ENCODE measurements around the gene XYLT1.

The XYLT1 gene

GRCh38 chr16:17235147-17235815 is 235.5 kb downstream of the XYLT1 start:
- no peak for DNase-seq (ENCODE audit: low read depth in 2 of 2, low spot score in 1 of 2)

- DNase-seq (ENCODE audit: low read depth in 2 of 2, low spot score in 1 of 2), result no peak
These were observed 237.3 kb downstream of the XYLT1 start for GRCh38 chr16:17233318-17234002.

- no peak for DNase-seq (ENCODE audit: low read depth in 2 of 2, low spot score in 1 of 2)
These were observed 238.3 kb downstream of the XYLT1 start for GRCh38 chr16:17232487-17232886.

- no peak for DNase-seq (ENCODE audit: low read depth in 2 of 2, low spot score in 1 of 2)
These were observed 238.8 kb downstream of the XYLT1 start for GRCh38 chr16:17231972-17232371.

GRCh38 chr16:17230932-17231581 is 239.7 kb downstream of the XYLT1 start:
- no peak for DNase-seq (ENCODE audit: low read depth in 2 of 2, low spot score in 1 of 2)

- DNase-seq (ENCODE audit: low read depth in 2 of 2, low spot score in 1 of 2), result no peak
These were observed 241.0 kb downstream of the XYLT1 start for GRCh38 chr16:17229766-17230165.

GRCh38 chr16:17229131-17229530 is 241.6 kb downstream of the XYLT1 start:
- DNase-seq (ENCODE audit: low read depth in 2 of 2, low spot score in 1 of 2), result no peak

GRCh38 chr16:17228708-17229055 is 242.1 kb downstream of the XYLT1 start:
- DNase-seq (ENCODE audit: low read depth in 2 of 2, low spot score in 1 of 2), result no peak

- DNase-seq (ENCODE audit: low read depth in 2 of 2, low spot score in 1 of 2), result no peak
These were observed 242.6 kb downstream of the XYLT1 start for GRCh38 chr16:17228048-17228707.

- no peak for DNase-seq (ENCODE audit: low read depth in 2 of 2, low spot score in 1 of 2)
These were observed 243.5 kb downstream of the XYLT1 start for GRCh38 chr16:17227278-17227677.

- DNase-seq (ENCODE audit: low read depth in 2 of 2, low spot score in 1 of 2), result no peak
These were observed 245.2 kb downstream of the XYLT1 start for GRCh38 chr16:17225541-17225940.

GRCh38 chr16:17224879-17225281 is 245.9 kb downstream of the XYLT1 start:
- no peak for DNase-seq (ENCODE audit: low read depth in 2 of 2, low spot score in 1 of 2)

GRCh38 chr16:17224350-17224749 is 246.4 kb downstream of the XYLT1 start:
- no peak for DNase-seq (ENCODE audit: low read depth in 2 of 2, low spot score in 1 of 2)

- DNase-seq (ENCODE audit: low read depth in 2 of 2, low spot score in 1 of 2), result no peak
These were observed 247.2 kb downstream of the XYLT1 start for GRCh38 chr16:17223576-17223975.

- DNase-seq (ENCODE audit: low read depth in 2 of 2, low spot score in 1 of 2), result no peak
These were observed 247.8 kb downstream of the XYLT1 start for GRCh38 chr16:17222871-17223401.

GRCh38 chr16:17219991-17220390 is 250.8 kb downstream of the XYLT1 start:
- DNase-seq (ENCODE audit: low read depth in 2 of 2, low spot score in 1 of 2), result no peak

GRCh38 chr16:17215936-17216335 is 254.8 kb downstream of the XYLT1 start:
- no peak for DNase-seq (ENCODE audit: low read depth in 2 of 2, low spot score in 1 of 2)

- no peak for DNase-seq (ENCODE audit: low read depth in 2 of 2, low spot score in 1 of 2)
These were observed 255.5 kb downstream of the XYLT1 start for GRCh38 chr16:17215306-17215705.

GRCh38 chr16:17213974-17214373 is 256.8 kb downstream of the XYLT1 start:
- no peak for DNase-seq (ENCODE audit: low read depth in 2 of 2, low spot score in 1 of 2)

- no peak for DNase-seq (ENCODE audit: low read depth in 2 of 2, low spot score in 1 of 2)
These were observed 257.7 kb downstream of the XYLT1 start for GRCh38 chr16:17213025-17213424.

- DNase-seq (ENCODE audit: low read depth in 2 of 2, low spot score in 1 of 2), result no peak
These were observed 258.2 kb downstream of the XYLT1 start for GRCh38 chr16:17212606-17213005.

GRCh38 chr16:17211797-17212196 is 259.0 kb downstream of the XYLT1 start:
- DNase-seq (ENCODE audit: low read depth in 2 of 2, low spot score in 1 of 2), result no peak
